ENCODE data around the gene INTS4. TPM values are rescaled to one million over a fixed set of nuclear protein-coding genes. Genes with fewer than 3 reads are reported as not detected.

Gene INTS4
- total and polyA plus RNA-seq, 2 of the 8 experiments (the other 6 are each of a cell fraction or from before 2014, with no cell fraction given) = 27.0 to 31.3 TPM

DNA sequence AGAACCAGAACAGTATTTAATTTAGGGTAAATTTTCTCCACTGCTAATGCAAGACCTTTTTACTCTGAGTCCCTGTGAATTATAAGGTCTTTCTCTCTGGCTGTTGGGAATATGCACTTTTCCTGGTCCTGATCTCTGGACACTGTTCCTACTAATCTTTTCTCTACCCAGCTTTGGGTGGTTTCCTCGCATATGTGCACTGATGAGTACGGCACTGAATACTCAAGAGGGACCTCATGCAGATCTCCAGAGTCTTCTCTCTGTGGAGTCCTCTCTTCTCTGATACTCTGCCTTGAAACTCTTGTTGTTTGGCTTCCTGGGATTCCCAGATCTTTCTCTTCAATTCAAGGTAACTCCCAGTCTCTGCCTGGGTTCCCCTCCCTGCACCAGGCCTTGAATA, 14.6 kb upstream of the INTS4 start:
- no peak overlapping the region for H2BK15ac ChIP-seq (ENCODE audit: low read length)
- no peak overlapping the region for H3K9ac ChIP-seq (replicated peaks in 1 of 4; ENCODE audit: extremely low read depth in 1 of 4, low read depth in 3 of 4, low read length in 3 of 4)
- no peak overlapping the region for H2BK20ac ChIP-seq (ENCODE audit: low read length)
- no peaks in the 10 kb centered on the region for H3K23me2 ChIP-seq (ENCODE audit: low read depth, low read length)
- no peak overlapping the region for H3K4me3 ChIP-seq (ENCODE audit: extremely low read depth in 1 of 4, insufficient read depth in 2 of 4, low read depth in 3 of 4, low read length in 4 of 4)
- no peak overlapping the region for H3K14ac ChIP-seq (ENCODE audit: insufficient read length)
- FAIRE-seq (no peak), DNase-seq (ENCODE audit: low read depth in 1 of 2, low spot score in 2 of 2) (no peak)
- ChIA-PET POLR2A (ENCODE audit: partially characterized antibody) (interaction anchor here (1.0 to 1.1 kb wide), 2 partner anchors 10 to 12 kb away, joined by 3 read pairs; no protein-coding TSS in a partner anchor), CTCF (ENCODE audit: partially characterized antibody) (interaction anchor here (1.0 to 3.8 kb wide), 6 partner anchors 10 to 95 kb away, joined by 3 to 23 read pairs (median 5); partner anchors contain the start of gene KCTD14)
- no peak overlapping the region for H2AK5ac ChIP-seq (ENCODE audit: low read depth, low read length)
- no peaks in the 10 kb centered on the region for H3K27me3 ChIP-seq (replicated peaks in 1 of 4; ENCODE audit: control insufficient read depth in 3 of 4, extremely low read depth in 1 of 4, insufficient read depth in 3 of 4, low read length in 3 of 4)
- H3K27ac ChIP-seq (ENCODE audit: low read depth, low read length) = no peak overlapping the region
- no peak overlapping the region for H2AFZ ChIP-seq (ENCODE audit: low read length)
- H2BK120ac ChIP-seq (replicated peaks; ENCODE audit: low read depth, low read length) = no peak overlapping the region
- no peak overlapping the region for H4K8ac ChIP-seq (ENCODE audit: extremely low read depth, insufficient read depth, low read length)
- H3K79me2 ChIP-seq (ENCODE audit: control insufficient read depth in 1 of 2, insufficient read depth in 2 of 2, low read length in 2 of 2) = no peaks in the 10 kb centered on the region
- TF ChIP-seq EZH2 (IDR thresholded peaks at IDR 0.05; ENCODE audit: low read depth, low read length, severe bottlenecking) (no peak), FOSL1 (IDR thresholded peaks at IDR 0.05; ENCODE audit: insufficient read depth, low read depth, low read length) (no peak), CEBPB (IDR thresholded peaks at IDR 0.05; ENCODE audit: low read depth, low read length) (no peak), GTF2F1 (IDR thresholded peaks at IDR 0.05; ENCODE audit: borderline replicate concordance, low read depth, low read length) (no peak), RBBP5 (IDR thresholded peaks at IDR 0.05; ENCODE audit: borderline replicate concordance, low read depth, low read length) (no peak), HDAC2 (IDR thresholded peaks at IDR 0.05; ENCODE audit: borderline replicate concordance in 1 of 2, low read depth in 2 of 2, low read length in 2 of 2) (no peak), SIRT6 (IDR thresholded peaks at IDR 0.05; ENCODE audit: low read length) (no peak), CHD2 (IDR thresholded peaks at IDR 0.05; ENCODE audit: low read length) (no peak)
- TF ChIP-seq, protein P1, sequence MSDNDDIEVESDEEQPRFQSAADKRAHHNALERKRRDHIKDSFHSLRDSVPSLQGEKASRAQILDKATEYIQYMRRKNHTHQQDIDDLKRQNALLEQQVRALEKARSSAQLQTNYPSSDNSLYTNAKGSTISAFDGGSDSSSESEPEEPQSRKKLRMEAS (IDR thresholded peaks at IDR 0.05) = no peak
- TF ChIP-seq, protein P2, sequence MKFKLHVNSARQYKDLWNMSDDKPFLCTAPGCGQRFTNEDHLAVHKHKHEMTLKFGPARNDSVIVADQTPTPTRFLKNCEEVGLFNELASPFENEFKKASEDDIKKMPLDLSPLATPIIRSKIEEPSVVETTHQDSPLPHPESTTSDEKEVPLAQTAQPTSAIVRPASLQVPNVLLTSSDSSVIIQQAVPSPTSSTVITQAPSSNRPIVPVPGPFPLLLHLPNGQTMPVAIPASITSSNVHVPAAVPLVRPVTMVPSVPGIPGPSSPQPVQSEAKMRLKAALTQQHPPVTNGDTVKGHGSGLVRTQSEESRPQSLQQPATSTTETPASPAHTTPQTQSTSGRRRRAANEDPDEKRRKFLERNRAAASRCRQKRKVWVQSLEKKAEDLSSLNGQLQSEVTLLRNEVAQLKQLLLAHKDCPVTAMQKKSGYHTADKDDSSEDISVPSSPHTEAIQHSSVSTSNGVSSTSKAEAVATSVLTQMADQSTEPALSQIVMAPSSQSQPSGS (IDR thresholded peaks at IDR 0.05; ENCODE audit: low read length) = no peak
- WGBS, 2 experiments (ENCODE audit: extremely low coverage in 1 of 2, insufficient coverage in 1 of 2, insufficient read length in 1 of 2, insufficient replicate concordance in 2 of 2, low coverage in 1 of 2, low lambda C conversion rate in 2 of 2, missing lambda C conversion rate in 1 of 2) = 94% methylated on average over 2 of the region's 2 CpGs; no CpG with 5 or more reads in 1 of the 2 experiments
- H3K79me1 ChIP-seq (ENCODE audit: low read depth, low read length) = no peaks in the 10 kb centered on the region
- no peak overlapping the region for H3K4ac ChIP-seq (replicated peaks; ENCODE audit: insufficient read length, low read depth, low read length)
- no peaks in the 10 kb centered on the region for H3K36me3 ChIP-seq (ENCODE audit: control insufficient read depth in 2 of 4, insufficient read depth in 4 of 4, low read length in 3 of 4)
- H3K4me2 ChIP-seq (ENCODE audit: insufficient read depth in 1 of 2, low read depth in 2 of 2, low read length in 2 of 2) = no peak overlapping the region
- no peaks in the 10 kb centered on the region for H3K9me3 ChIP-seq (ENCODE audit: insufficient read depth in 2 of 2, low read depth in 1 of 2, low read length in 1 of 2)
- H2BK12ac ChIP-seq (ENCODE audit: low read depth, low read length) = no peak overlapping the region
- H3K18ac ChIP-seq (ENCODE audit: extremely low read depth, low read length) = no peak overlapping the region
- no peak overlapping the region for H4K91ac ChIP-seq (replicated peaks; ENCODE audit: insufficient read length, low read length)
- no peaks in the 10 kb centered on the region for H4K20me1 ChIP-seq (replicated peaks in 1 of 2; ENCODE audit: control insufficient read depth in 1 of 2, insufficient read depth in 2 of 2, low read length in 2 of 2)
- no peak overlapping the region for H4K5ac ChIP-seq (ENCODE audit: insufficient read length, low read depth, low read length)
- no peak overlapping the region for H3K56ac ChIP-seq (replicated peaks; ENCODE audit: insufficient read length, low read depth, low read length)
- H3K4me1 ChIP-seq (replicated peaks in 1 of 4; ENCODE audit: control insufficient read depth in 3 of 4, insufficient read depth in 4 of 4, low read length in 3 of 4) = no peaks in the 10 kb centered on the region
- no peak overlapping the region for H3K23ac ChIP-seq (ENCODE audit: insufficient read length)
- no peak overlapping the region for H2BK5ac ChIP-seq (ENCODE audit: low read depth, low read length)
